ENCODE results near the gene PFKFB1.

GRCh38 chrX:55005256-55005655 is 11.3 kb upstream of the PFKFB1 start:
- no peak for TF ChIP-seq POLR2A (IDR thresholded peaks at IDR 0.05; ENCODE audit: low read length)
- TF ChIP-seq GATA1 (IDR thresholded peaks at IDR 0.05; ENCODE audit: low read depth, low read length), result no peak

All from erythroblast (primary cell).